ENCODE results near the gene SPDYE4.
A peak's percentile ranks its signal among the peaks of the same experiment; 100 is the strongest.

The SPDYE4 gene

GRCh38 chr17:8741366-8741765, 17.0 kb downstream of the SPDYE4 start:
- no peaks in the 10 kb centered on the region for H3K27me3 ChIP-seq (ENCODE audit: control insufficient read depth, insufficient read depth, low read length)
- no CpG with 5 or more reads among the region's 17 CpGs for WGBS (ENCODE audit: insufficient coverage, insufficient read length)
- no peak overlapping the region for H3K4me3 ChIP-seq (ENCODE audit: low read length)
- no peaks in the 10 kb centered on the region for H3K9me3 ChIP-seq (ENCODE audit: control insufficient read depth, insufficient read depth, low read length)
- DNase-seq (ENCODE audit: low read depth, low spot score) = no peak
- no peak overlapping the region for H3K27ac ChIP-seq (ENCODE audit: low read length)
- 0 out of 2 replicates have a peak, but pooled peaks cover 1% of the 10 kb centered on the region for H3K4me1 ChIP-seq (ENCODE audit: control insufficient read depth, insufficient read depth, low read length)
- no peaks in the 10 kb centered on the region for H3K36me3 ChIP-seq (ENCODE audit: control insufficient read depth, insufficient read depth, low read length)

GRCh38 chr17:8740486-8740885, 17.9 kb downstream of the SPDYE4 start:
- Histone ChIP-seq H3K4me1 (ENCODE audit: control insufficient read depth, insufficient read depth, low read length) (0 out of 2 replicates have a peak, but pooled peaks cover 1% of the 10 kb centered on the region), H3K27me3 (ENCODE audit: control insufficient read depth, insufficient read depth, low read length) (no peaks in the 10 kb centered on the region), H3K27ac (ENCODE audit: low read length) (no peak overlapping the region), H3K4me3 (ENCODE audit: low read length) (no peak overlapping the region), H3K9me3 (ENCODE audit: control insufficient read depth, insufficient read depth, low read length) (no peaks in the 10 kb centered on the region), H3K36me3 (ENCODE audit: control insufficient read depth, insufficient read depth, low read length) (no peaks in the 10 kb centered on the region)
- no CpG with 5 or more reads among the region's 12 CpGs for WGBS (ENCODE audit: insufficient coverage, insufficient read length)
- DNase-seq (ENCODE audit: low read depth, low spot score) = peak; percentile 11

- Histone ChIP-seq H3K27me3 (ENCODE audit: control insufficient read depth, insufficient read depth, low read length) (no peaks in the 10 kb centered on the region), H3K4me1 (ENCODE audit: control insufficient read depth, insufficient read depth, low read length) (0 out of 2 replicates have a peak, but pooled peaks cover 1% of the 10 kb centered on the region), H3K4me3 (ENCODE audit: low read length) (no peak overlapping the region), H3K36me3 (ENCODE audit: control insufficient read depth, insufficient read depth, low read length) (no peaks in the 10 kb centered on the region), H3K27ac (ENCODE audit: low read length) (no peak overlapping the region), H3K9me3 (ENCODE audit: control insufficient read depth, insufficient read depth, low read length) (no peaks in the 10 kb centered on the region)
- no CpG with 5 or more reads among the region's 8 CpGs for WGBS (ENCODE audit: insufficient coverage, insufficient read length)
- peak; percentile 63 for DNase-seq (ENCODE audit: low read depth, low spot score)
Observed at GRCh38 chr17:8739097-8739496, 19.2 kb downstream of the SPDYE4 start.

DNA sequence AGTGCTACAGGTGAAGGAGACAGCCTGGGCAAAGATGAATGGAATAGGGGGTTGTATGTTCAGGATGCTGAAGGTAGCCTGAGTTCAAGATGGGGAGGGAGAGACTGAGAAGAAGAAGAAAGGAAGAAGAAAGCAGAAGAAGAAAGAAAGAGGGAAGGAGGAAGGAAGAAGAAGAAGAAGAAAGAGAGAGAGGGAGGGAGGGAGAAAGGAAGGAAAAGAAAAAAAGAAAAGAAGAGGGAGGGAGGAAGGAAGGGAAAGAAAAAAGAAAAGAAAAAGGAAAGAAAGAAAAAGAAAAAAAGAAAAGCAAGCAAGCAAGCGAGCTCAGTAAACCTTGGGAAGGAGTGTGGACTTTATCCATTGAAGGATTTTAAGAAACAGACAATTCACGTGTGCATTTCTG, 21.6 kb downstream of the SPDYE4 start:
- H3K9me3 ChIP-seq (ENCODE audit: control insufficient read depth, insufficient read depth, low read length) = no peaks in the 10 kb centered on the region
- no peak overlapping the region for H3K4me3 ChIP-seq (ENCODE audit: low read length)
- no peak overlapping the region for H3K27ac ChIP-seq (ENCODE audit: low read length)
- H3K27me3 ChIP-seq (ENCODE audit: control insufficient read depth, insufficient read depth, low read length) = no peaks in the 10 kb centered on the region
- no CpG with 5 or more reads among the region's 2 CpGs for WGBS (ENCODE audit: insufficient coverage, insufficient read length)
- H3K36me3 ChIP-seq (ENCODE audit: control insufficient read depth, insufficient read depth, low read length) = no peaks in the 10 kb centered on the region
- no peak for DNase-seq (ENCODE audit: low read depth, low spot score)
- H3K4me1 ChIP-seq (ENCODE audit: control insufficient read depth, insufficient read depth, low read length) = 0 out of 2 replicates have a peak, but pooled peaks cover 1% of the 10 kb centered on the region

- WGBS (ENCODE audit: insufficient coverage, insufficient read length) = no CpG with 5 or more reads among the region's 6 CpGs
- no peak overlapping the region for H3K4me3 ChIP-seq (ENCODE audit: low read length)
- no peak for DNase-seq (ENCODE audit: low read depth, low spot score)
Observed at GRCh38 chr17:8736362-8736761, 22.0 kb downstream of the SPDYE4 start.

GRCh38 chr17:8735336-8735939, 22.9 kb downstream of the SPDYE4 start:
- Histone ChIP-seq H3K4me1 (ENCODE audit: control insufficient read depth, insufficient read depth, low read length) (0 out of 2 replicates have a peak, but pooled peaks cover 1% of the 10 kb centered on the region), H3K27me3 (ENCODE audit: control insufficient read depth, insufficient read depth, low read length) (no peaks in the 10 kb centered on the region), H3K27ac (ENCODE audit: low read length) (no peak overlapping the region), H3K4me3 (ENCODE audit: low read length) (no peak overlapping the region), H3K36me3 (ENCODE audit: control insufficient read depth, insufficient read depth, low read length) (no peaks in the 10 kb centered on the region), H3K9me3 (ENCODE audit: control insufficient read depth, insufficient read depth, low read length) (no peaks in the 10 kb centered on the region)
- no CpG with 5 or more reads among the region's 23 CpGs for WGBS (ENCODE audit: insufficient coverage, insufficient read length)
- no peak for DNase-seq (ENCODE audit: low read depth, low spot score)

More at GRCh38 chr17:8736362-8736761, 22.0 kb downstream of the SPDYE4 start:
- Histone ChIP-seq H3K27me3 (ENCODE audit: control insufficient read depth, insufficient read depth, low read length) (no peaks in the 10 kb centered on the region), H3K4me1 (ENCODE audit: control insufficient read depth, insufficient read depth, low read length) (0 out of 2 replicates have a peak, but pooled peaks cover 1% of the 10 kb centered on the region), H3K36me3 (ENCODE audit: control insufficient read depth, insufficient read depth, low read length) (no peaks in the 10 kb centered on the region), H3K27ac (ENCODE audit: low read length) (no peak overlapping the region), H3K9me3 (ENCODE audit: control insufficient read depth, insufficient read depth, low read length) (no peaks in the 10 kb centered on the region)

DNA sequence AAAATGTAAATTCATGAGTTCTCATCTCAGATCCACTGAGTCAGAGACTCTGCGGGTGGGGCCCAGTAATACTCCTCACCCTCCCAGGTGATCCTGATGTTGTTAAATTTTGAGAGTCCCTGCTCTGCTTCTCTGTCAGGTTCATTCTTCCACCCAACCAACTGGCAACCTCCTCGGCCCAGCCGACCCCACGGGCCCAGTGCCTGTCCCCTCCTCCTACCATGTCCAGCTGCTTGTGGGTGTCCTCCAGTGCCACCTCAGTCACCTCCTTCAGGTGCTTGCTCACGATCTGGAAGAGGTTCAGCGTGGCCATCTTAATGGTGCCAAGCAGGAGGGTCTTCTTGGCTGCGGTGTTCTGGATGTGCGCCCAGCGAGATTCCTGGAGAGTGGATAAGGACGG, 23.5 kb downstream of the SPDYE4 start:
- Histone ChIP-seq H3K27ac (ENCODE audit: low read length) (no peak overlapping the region), H3K4me1 (ENCODE audit: control insufficient read depth, insufficient read depth, low read length) (0 out of 2 replicates have a peak, but pooled peaks cover 1% of the 10 kb centered on the region), H3K36me3 (ENCODE audit: control insufficient read depth, insufficient read depth, low read length) (no peaks in the 10 kb centered on the region), H3K27me3 (ENCODE audit: control insufficient read depth, insufficient read depth, low read length) (no peaks in the 10 kb centered on the region), H3K4me3 (ENCODE audit: low read length) (no peak overlapping the region), H3K9me3 (ENCODE audit: control insufficient read depth, insufficient read depth, low read length) (no peaks in the 10 kb centered on the region)
- DNase-seq (ENCODE audit: low read depth, low spot score) = no peak
- no CpG with 5 or more reads among the region's 10 CpGs for WGBS (ENCODE audit: insufficient coverage, insufficient read length)

GRCh38 chr17:8732406-8733085, 25.8 kb downstream of the SPDYE4 start:
- whole genome bisulfite sequencing (ENCODE audit: insufficient coverage, insufficient read length) = no CpG with 5 or more reads among the region's 7 CpGs
- no peaks in the 10 kb centered on the region for H3K36me3 ChIP-seq (ENCODE audit: control insufficient read depth, insufficient read depth, low read length)

DNA sequence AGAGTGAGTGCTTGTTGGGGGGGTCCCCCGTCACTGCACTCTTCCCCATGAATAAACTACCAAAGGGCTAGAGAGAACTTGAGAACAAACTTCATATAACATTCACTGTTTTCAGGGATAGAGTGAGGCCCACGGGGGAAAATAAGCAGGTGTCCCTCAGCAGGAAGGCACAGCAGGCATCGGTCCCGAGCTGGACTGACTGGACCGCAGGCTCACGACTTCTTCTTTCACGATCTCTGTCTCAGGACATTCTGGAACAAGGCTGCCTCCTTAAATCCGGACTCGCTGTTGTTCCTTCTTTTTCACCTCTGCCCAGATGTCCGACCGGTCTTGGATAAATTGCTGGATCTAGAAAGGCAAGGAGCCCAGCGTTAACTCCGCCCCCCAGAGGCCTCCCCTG, 28.5 kb downstream of the SPDYE4 start:
- Histone ChIP-seq H3K4me1 (ENCODE audit: control insufficient read depth, insufficient read depth, low read length) (0 out of 2 replicates have a peak, but pooled peaks cover 1% of the 10 kb centered on the region), H3K4me3 (ENCODE audit: low read length) (no peak overlapping the region), H3K27me3 (ENCODE audit: control insufficient read depth, insufficient read depth, low read length) (no peaks in the 10 kb centered on the region), H3K9me3 (ENCODE audit: control insufficient read depth, insufficient read depth, low read length) (no peaks in the 10 kb centered on the region), H3K36me3 (ENCODE audit: control insufficient read depth, insufficient read depth, low read length) (no peaks in the 10 kb centered on the region), H3K27ac (ENCODE audit: low read length) (no peak overlapping the region)
- no CpG with 5 or more reads among the region's 13 CpGs for WGBS (ENCODE audit: insufficient coverage, insufficient read length)
- no peak for DNase-seq (ENCODE audit: low read depth, low spot score)

More at GRCh38 chr17:8732406-8733085, 25.8 kb downstream of the SPDYE4 start:
- H3K27me3 ChIP-seq (ENCODE audit: control insufficient read depth, insufficient read depth, low read length) = no peaks in the 10 kb centered on the region
- H3K4me3 ChIP-seq (ENCODE audit: low read length) = no peak overlapping the region
- 0 out of 2 replicates have a peak, but pooled peaks cover 1% of the 10 kb centered on the region for H3K4me1 ChIP-seq (ENCODE audit: control insufficient read depth, insufficient read depth, low read length)
- no peaks in the 10 kb centered on the region for H3K9me3 ChIP-seq (ENCODE audit: control insufficient read depth, insufficient read depth, low read length)
- no peak for DNase-seq (ENCODE audit: low read depth, low spot score)
- no peak overlapping the region for H3K27ac ChIP-seq (ENCODE audit: low read length)

DNA sequence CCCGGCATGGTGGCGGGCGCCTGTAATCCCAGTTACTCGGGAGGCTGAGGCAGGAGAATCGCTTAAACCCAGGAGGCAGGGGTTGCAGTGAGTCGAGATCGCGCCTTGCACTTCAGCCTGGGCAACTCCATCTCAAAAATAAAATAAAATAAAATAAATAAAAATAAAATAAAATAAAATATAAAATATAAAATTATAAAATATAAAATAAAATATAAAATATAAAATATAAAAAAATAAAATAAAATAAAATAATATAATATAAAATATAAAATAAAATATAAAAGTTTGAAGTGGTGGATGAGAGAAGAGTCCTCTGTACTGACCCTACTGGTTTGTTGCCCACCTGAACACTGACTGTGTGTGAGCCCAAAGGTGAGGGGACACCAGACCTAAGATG, 28.9 kb downstream of the SPDYE4 start:
- Histone ChIP-seq H3K27me3 (ENCODE audit: control insufficient read depth, insufficient read depth, low read length) (no peaks in the 10 kb centered on the region), H3K27ac (ENCODE audit: low read length) (no peak overlapping the region), H3K36me3 (ENCODE audit: control insufficient read depth, insufficient read depth, low read length) (no peaks in the 10 kb centered on the region), H3K4me1 (ENCODE audit: control insufficient read depth, insufficient read depth, low read length) (0 out of 2 replicates have a peak, but pooled peaks cover 1% of the 10 kb centered on the region), H3K4me3 (ENCODE audit: low read length) (no peak overlapping the region), H3K9me3 (ENCODE audit: control insufficient read depth, insufficient read depth, low read length) (no peaks in the 10 kb centered on the region)
- no peak for DNase-seq (ENCODE audit: low read depth, low spot score)
- WGBS (ENCODE audit: insufficient coverage, insufficient read length) = no CpG with 5 or more reads among the region's 8 CpGs

Measured in iPS DF 6.9 (cell line).